ENCODE data around the gene ABHD17A.
A peak's percentile ranks its signal among the peaks of the same experiment; 100 is the strongest.
"Not testable (repeated sequence)": the region's sequence is repeated elsewhere in the genome, so short reads cannot be mapped to it uniquely, and the experiment has no call there.

The ABHD17A gene

GRCh38 chr19:1885398-1886119 is at the start of gene ABHD17A:
Gene ABHD17A (minus strand): TSS chr19:1885496. CDS start chr19:1881566, 3,930 bp downstream.
- Histone ChIP-seq H3K27ac (ENCODE audit: low read depth, low read length) (peak within 1 kb of the TSS; percentile 56), H3K9ac (ENCODE audit: low read length) (peak within 1 kb of the TSS; percentile 74), H3K4me3 (ENCODE audit: low read length) (peak within 1 kb of the TSS; percentile 92), H3K4me1 (ENCODE audit: control insufficient read depth, insufficient read depth, low read length) (peaks cover 21% of the 10 kb centered on the region)
- H3K36me3 ChIP-seq (ENCODE audit: control insufficient read depth, insufficient read depth, low read length); H3K27me3 ChIP-seq (ENCODE audit: control insufficient read depth, insufficient read depth, low read length): not testable (repeated sequence)

- Histone ChIP-seq H3K4me1 (ENCODE audit: control insufficient read depth, insufficient read depth, low read length) (peaks cover 3% of the 10 kb centered on the region), H3K27ac (ENCODE audit: low read depth, low read length) (no peak overlapping the region), H3K27me3 (ENCODE audit: control insufficient read depth, insufficient read depth, low read length) (no peaks in the 10 kb centered on the region), H3K9ac (ENCODE audit: low read length) (no peak overlapping the region), H3K36me3 (ENCODE audit: control insufficient read depth, insufficient read depth, low read length) (no peaks in the 10 kb centered on the region), H3K4me3 (ENCODE audit: low read length) (no peak overlapping the region)
Observed at GRCh38 chr19:1933942-1934341, 48.6 kb upstream of the ABHD17A start.

- Histone ChIP-seq H3K4me3 (ENCODE audit: low read length) (no peak overlapping the region), H3K36me3 (ENCODE audit: control insufficient read depth, insufficient read depth, low read length) (no peaks in the 10 kb centered on the region)
Observed at GRCh38 chr19:1933244-1933643, 47.9 kb upstream of the ABHD17A start.

GRCh38 chr19:1932395-1932794 is 47.1 kb upstream of the ABHD17A start:
- H3K36me3 ChIP-seq (ENCODE audit: control insufficient read depth, insufficient read depth, low read length), result no peaks in the 10 kb centered on the region
- H3K4me1 ChIP-seq (ENCODE audit: control insufficient read depth, insufficient read depth, low read length), result peaks cover 3% of the 10 kb centered on the region
- H3K27me3 ChIP-seq (ENCODE audit: control insufficient read depth, insufficient read depth, low read length), result no peaks in the 10 kb centered on the region
- no peak overlapping the region for H3K9ac ChIP-seq (ENCODE audit: low read length)
- no peak overlapping the region for H3K4me3 ChIP-seq (ENCODE audit: low read length)
- no peak overlapping the region for H3K27ac ChIP-seq (ENCODE audit: low read depth, low read length)

More at GRCh38 chr19:1933244-1933643, 47.9 kb upstream of the ABHD17A start:
- Histone ChIP-seq H3K4me1 (ENCODE audit: control insufficient read depth, insufficient read depth, low read length) (peaks cover 3% of the 10 kb centered on the region), H3K27ac (ENCODE audit: low read depth, low read length) (no peak overlapping the region), H3K9ac (ENCODE audit: low read length) (no peak overlapping the region), H3K27me3 (ENCODE audit: control insufficient read depth, insufficient read depth, low read length) (no peaks in the 10 kb centered on the region)

- peaks cover 3% of the 10 kb centered on the region for H3K4me1 ChIP-seq (ENCODE audit: control insufficient read depth, insufficient read depth, low read length)
- H3K27me3 ChIP-seq (ENCODE audit: control insufficient read depth, insufficient read depth, low read length), result no peaks in the 10 kb centered on the region
- H3K27ac ChIP-seq (ENCODE audit: low read depth, low read length), result no peak overlapping the region
- no peak overlapping the region for H3K9ac ChIP-seq (ENCODE audit: low read length)
- H3K36me3 ChIP-seq (ENCODE audit: control insufficient read depth, insufficient read depth, low read length), result no peaks in the 10 kb centered on the region
- H3K4me3 ChIP-seq (ENCODE audit: low read length), result no peak overlapping the region
Observed at GRCh38 chr19:1931445-1931844, 46.1 kb upstream of the ABHD17A start.

GRCh38 chr19:1929021-1929742 is 43.9 kb upstream of the ABHD17A start:
- H3K27me3 ChIP-seq (ENCODE audit: control insufficient read depth, insufficient read depth, low read length), result no peaks in the 10 kb centered on the region
- H3K9ac ChIP-seq (ENCODE audit: low read length), result no peak overlapping the region
- H3K4me1 ChIP-seq (ENCODE audit: control insufficient read depth, insufficient read depth, low read length), result peaks cover 3% of the 10 kb centered on the region
- H3K36me3 ChIP-seq (ENCODE audit: control insufficient read depth, insufficient read depth, low read length), result no peaks in the 10 kb centered on the region
- H3K27ac ChIP-seq (ENCODE audit: low read depth, low read length), result no peak overlapping the region
- peak overlapping the region; percentile 47 for H3K4me3 ChIP-seq (ENCODE audit: low read length)

- Histone ChIP-seq H3K27me3 (ENCODE audit: control insufficient read depth, insufficient read depth, low read length) (no peaks in the 10 kb centered on the region), H3K27ac (ENCODE audit: low read depth, low read length) (no peak overlapping the region), H3K4me3 (ENCODE audit: low read length) (no peak overlapping the region), H3K4me1 (ENCODE audit: control insufficient read depth, insufficient read depth, low read length) (peaks cover 3% of the 10 kb centered on the region), H3K36me3 (ENCODE audit: control insufficient read depth, insufficient read depth, low read length) (peaks cover 2% of the 10 kb centered on the region), H3K9ac (ENCODE audit: low read length) (no peak overlapping the region)
Observed at GRCh38 chr19:1925544-1925943, 40.2 kb upstream of the ABHD17A start.

GRCh38 chr19:1924320-1924961 is 39.1 kb upstream of the ABHD17A start:
- no peaks in the 10 kb centered on the region for H3K27me3 ChIP-seq (ENCODE audit: control insufficient read depth, insufficient read depth, low read length)
- H3K4me1 ChIP-seq (ENCODE audit: control insufficient read depth, insufficient read depth, low read length), result no peaks in the 10 kb centered on the region
- H3K9ac ChIP-seq (ENCODE audit: low read length), result no peak overlapping the region
- H3K27ac ChIP-seq (ENCODE audit: low read depth, low read length), result no peak overlapping the region
- H3K4me3 ChIP-seq (ENCODE audit: low read length), result no peak overlapping the region
- peaks cover 2% of the 10 kb centered on the region for H3K36me3 ChIP-seq (ENCODE audit: control insufficient read depth, insufficient read depth, low read length)

- no peak overlapping the region for H3K27ac ChIP-seq (ENCODE audit: low read depth, low read length)
- no peak overlapping the region for H3K4me3 ChIP-seq (ENCODE audit: low read length)
- no peak overlapping the region for H3K9ac ChIP-seq (ENCODE audit: low read length)
- H3K27me3 ChIP-seq (ENCODE audit: control insufficient read depth, insufficient read depth, low read length), result no peaks in the 10 kb centered on the region
- H3K36me3 ChIP-seq (ENCODE audit: control insufficient read depth, insufficient read depth, low read length), result peaks cover 4% of the 10 kb centered on the region
- no peaks in the 10 kb centered on the region for H3K4me1 ChIP-seq (ENCODE audit: control insufficient read depth, insufficient read depth, low read length)
Observed at GRCh38 chr19:1923319-1923718, 38.0 kb upstream of the ABHD17A start.

GRCh38 chr19:1922803-1923202 is 37.5 kb upstream of the ABHD17A start:
- Histone ChIP-seq H3K4me3 (ENCODE audit: low read length) (no peak overlapping the region), H3K4me1 (ENCODE audit: control insufficient read depth, insufficient read depth, low read length) (no peaks in the 10 kb centered on the region), H3K27me3 (ENCODE audit: control insufficient read depth, insufficient read depth, low read length) (no peaks in the 10 kb centered on the region), H3K27ac (ENCODE audit: low read depth, low read length) (no peak overlapping the region), H3K36me3 (ENCODE audit: control insufficient read depth, insufficient read depth, low read length) (peaks cover 4% of the 10 kb centered on the region), H3K9ac (ENCODE audit: low read length) (no peak overlapping the region)

GRCh38 chr19:1921825-1922224 is 36.5 kb upstream of the ABHD17A start:
- no peaks in the 10 kb centered on the region for H3K27me3 ChIP-seq (ENCODE audit: control insufficient read depth, insufficient read depth, low read length)
- H3K9ac ChIP-seq (ENCODE audit: low read length), result no peak overlapping the region
- H3K27ac ChIP-seq (ENCODE audit: low read depth, low read length), result no peak overlapping the region
- H3K4me3 ChIP-seq (ENCODE audit: low read length), result no peak overlapping the region
- no peaks in the 10 kb centered on the region for H3K4me1 ChIP-seq (ENCODE audit: control insufficient read depth, insufficient read depth, low read length)
- H3K36me3 ChIP-seq (ENCODE audit: control insufficient read depth, insufficient read depth, low read length), result peaks cover 4% of the 10 kb centered on the region

- Histone ChIP-seq H3K27me3 (ENCODE audit: control insufficient read depth, insufficient read depth, low read length) (no peaks in the 10 kb centered on the region), H3K9ac (ENCODE audit: low read length) (no peak overlapping the region), H3K27ac (ENCODE audit: low read depth, low read length) (no peak overlapping the region), H3K36me3 (ENCODE audit: control insufficient read depth, insufficient read depth, low read length) (peaks cover 4% of the 10 kb centered on the region), H3K4me1 (ENCODE audit: control insufficient read depth, insufficient read depth, low read length) (no peaks in the 10 kb centered on the region), H3K4me3 (ENCODE audit: low read length) (no peak overlapping the region)
Observed at GRCh38 chr19:1921326-1921725, 36.0 kb upstream of the ABHD17A start.

Data from rectal smooth muscle tissue (tissue), 1 donor.